DOHH2 (cell line): Measurements from ENCODE around the gene SPOCK2.

Experiments
- H3F3A ChIP-seq: fragments of 200-600 bp; sonication (generic), shearing (Covaris generic); 2 replicates; pipeline ENCODE4 v1.6.0; 2016; ENCODE audit warnings: antibody characterized with exemption, mild to moderate bottlenecking; ENCODE audit not compliant: control insufficient read depth, insufficient read depth
- H3K27ac ChIP-seq: fragments of 200-600 bp; sonication (generic); 2 replicates; pipeline ENCODE4 v1.5.1; 2014; ENCODE audit warnings: low read depth, mild to moderate bottlenecking, low read length, moderate library complexity
- H3K27me3 ChIP-seq: fragments of 200-600 bp; sonication (generic); 2 replicates; pipeline ENCODE4 v1.6.1; 2014; ENCODE audit warnings: mild to moderate bottlenecking, low read length, mixed read lengths; ENCODE audit not compliant: control insufficient read depth
- H3K36me3 ChIP-seq: fragments of 200-600 bp; sonication (generic); 2 replicates; pipeline ENCODE4 v1.6.1; 2014; ENCODE audit warnings: mild to moderate bottlenecking, low read length, moderate library complexity, mixed read lengths; ENCODE audit not compliant: control insufficient read depth
- H3K4me1 ChIP-seq: fragments of 200-600 bp; sonication (generic); 2 replicates; pipeline ENCODE4 v1.6.1; 2014; ENCODE audit warnings: mild to moderate bottlenecking, low read length, mixed read lengths; ENCODE audit not compliant: control insufficient read depth
- H3K4me2 ChIP-seq: fragments of 200-600 bp; sonication (generic); 2 replicates; pipeline ENCODE4 v1.6.0; 2014; ENCODE audit warnings: mild to moderate bottlenecking, low read length, moderate library complexity
- H3K4me3 ChIP-seq: fragments of 200-600 bp; sonication (generic); 2 replicates; pipeline ENCODE4 v1.5.1; 2014; ENCODE audit warnings: mild to moderate bottlenecking, low read length, mixed read lengths
- H3K79me2 ChIP-seq: fragments of 200-600 bp; sonication (generic); 2 replicates; pipeline ENCODE4 v1.6.1; 2014; ENCODE audit warnings: mild to moderate bottlenecking, low read length, mixed read lengths; ENCODE audit not compliant: control insufficient read depth
- H3K9me2 ChIP-seq: fragments of 200-600 bp; sonication (generic); replicated peaks from 2 replicates; pipeline ENCODE4 v1.6.1; 2014; ENCODE audit warnings: mild to moderate bottlenecking, low read length, mixed read lengths; ENCODE audit not compliant: control insufficient read depth
- H3K9me3 ChIP-seq: fragments of 200-600 bp; sonication (generic); 2 replicates; pipeline ENCODE4 v1.6.1; 2014; ENCODE audit warnings: antibody characterized with exemption, low read length, mixed read lengths; ENCODE audit not compliant: control insufficient read depth, insufficient read depth
- H4K20me1 ChIP-seq: fragments of 200-600 bp; sonication (generic); 2 replicates; pipeline ENCODE4 v1.6.0; 2014; ENCODE audit warnings: low read depth, mild to moderate bottlenecking, antibody characterized with exemption, low read length, moderate library complexity; ENCODE audit not compliant: control insufficient read depth, insufficient read depth
- CTCF ChIP-seq: fragments of 200-600 bp; sonication (generic); IDR thresholded peaks from one replicate; pipeline ENCODE4 v1.5.1; 2014; ENCODE audit warnings: antibody characterized with exemption, mild to moderate bottlenecking, low read depth, low read length; ENCODE audit not compliant: poor library complexity, severe bottlenecking
- EZH2phosphoT487 ChIP-seq: fragments of 200-600 bp; sonication (generic); IDR thresholded peaks from 2 replicates; pipeline ENCODE4 v1.6.1; 2017; ENCODE audit warnings: borderline replicate concordance, mild to moderate bottlenecking, antibody characterized with exemption, low read length, moderate library complexity, mixed read lengths

SPOCK2 gene

GRCh38 chr10:72085864-72086465 is 2.4 kb downstream of the SPOCK2 start:
- Histone ChIP-seq H3K9me3 (no peaks in the 10 kb centered on the region), H3K4me1 (peaks cover 17% of the 10 kb centered on the region), H3K4me3 (no peak overlapping the region), H3K27ac (no peak overlapping the region), H4K20me1 (no peaks in the 10 kb centered on the region), H3K79me2 (no peaks in the 10 kb centered on the region), H3F3A (no peaks in the 10 kb centered on the region), H3K9me2 (no peaks in the 10 kb centered on the region), H3K36me3 (no peaks in the 10 kb centered on the region), H3K27me3 (peaks cover 40% of the 10 kb centered on the region), H3K4me2 (no peak overlapping the region)
- no peak for TF ChIP-seq CTCF
- TF ChIP-seq EZH2phosphoT487 = no peak

- Histone ChIP-seq H3K9me2 (no peaks in the 10 kb centered on the region), H3F3A (no peaks in the 10 kb centered on the region), H3K4me2 (no peak overlapping the region), H3K4me1 (peaks cover 17% of the 10 kb centered on the region), H3K9me3 (no peaks in the 10 kb centered on the region), H3K79me2 (no peaks in the 10 kb centered on the region), H4K20me1 (no peaks in the 10 kb centered on the region), H3K36me3 (no peaks in the 10 kb centered on the region), H3K27ac (no peak overlapping the region), H3K4me3 (no peak overlapping the region), H3K27me3 (peaks cover 37% of the 10 kb centered on the region)
- TF ChIP-seq CTCF (no peak), EZH2phosphoT487 (no peak)
These were observed 3.2 kb downstream of the SPOCK2 start for GRCh38 chr10:72085166-72085565.

GRCh38 chr10:72083790-72084459 is 4.4 kb downstream of the SPOCK2 start:
- Histone ChIP-seq H3K27me3 (peaks cover 25% of the 10 kb centered on the region), H3K36me3 (no peaks in the 10 kb centered on the region), H3K4me1 (peaks cover 30% of the 10 kb centered on the region), H3K27ac (no peak overlapping the region), H3K9me3 (no peaks in the 10 kb centered on the region), H3K4me3 (no peak overlapping the region), H3K79me2 (no peaks in the 10 kb centered on the region), H3K9me2 (no peaks in the 10 kb centered on the region), H3F3A (no peaks in the 10 kb centered on the region), H3K4me2 (no peak overlapping the region), H4K20me1 (no peaks in the 10 kb centered on the region)
- TF ChIP-seq EZH2phosphoT487 (no peak), CTCF (no peak)
